Retinal pigment epithelial cell (primary cell): ENCODE data around the gene TMTC4.
"Not testable (repeated sequence)": the region's sequence is repeated elsewhere in the genome, so short reads cannot be mapped to it uniquely, and the experiment has no call there.

Experiments
- DNase-seq: peaks from one replicate; pipeline ENCODE4 v3.0.0-alpha.2; 2010; ENCODE audit warnings: low read depth
- H3K4me3 ChIP-seq: 2 replicates; pipeline ENCODE4 v1.5.1; 2011; ENCODE audit warnings: mild to moderate bottlenecking, low read length, control low read depth, moderate library complexity
- CTCF ChIP-seq: conservative IDR thresholded peaks from 2 replicates; pipeline ENCODE4 v1.5.1; 2011; ENCODE audit warnings: low read depth, low read length, control low read depth, inconsistent platforms

TMTC4 gene

DNA sequence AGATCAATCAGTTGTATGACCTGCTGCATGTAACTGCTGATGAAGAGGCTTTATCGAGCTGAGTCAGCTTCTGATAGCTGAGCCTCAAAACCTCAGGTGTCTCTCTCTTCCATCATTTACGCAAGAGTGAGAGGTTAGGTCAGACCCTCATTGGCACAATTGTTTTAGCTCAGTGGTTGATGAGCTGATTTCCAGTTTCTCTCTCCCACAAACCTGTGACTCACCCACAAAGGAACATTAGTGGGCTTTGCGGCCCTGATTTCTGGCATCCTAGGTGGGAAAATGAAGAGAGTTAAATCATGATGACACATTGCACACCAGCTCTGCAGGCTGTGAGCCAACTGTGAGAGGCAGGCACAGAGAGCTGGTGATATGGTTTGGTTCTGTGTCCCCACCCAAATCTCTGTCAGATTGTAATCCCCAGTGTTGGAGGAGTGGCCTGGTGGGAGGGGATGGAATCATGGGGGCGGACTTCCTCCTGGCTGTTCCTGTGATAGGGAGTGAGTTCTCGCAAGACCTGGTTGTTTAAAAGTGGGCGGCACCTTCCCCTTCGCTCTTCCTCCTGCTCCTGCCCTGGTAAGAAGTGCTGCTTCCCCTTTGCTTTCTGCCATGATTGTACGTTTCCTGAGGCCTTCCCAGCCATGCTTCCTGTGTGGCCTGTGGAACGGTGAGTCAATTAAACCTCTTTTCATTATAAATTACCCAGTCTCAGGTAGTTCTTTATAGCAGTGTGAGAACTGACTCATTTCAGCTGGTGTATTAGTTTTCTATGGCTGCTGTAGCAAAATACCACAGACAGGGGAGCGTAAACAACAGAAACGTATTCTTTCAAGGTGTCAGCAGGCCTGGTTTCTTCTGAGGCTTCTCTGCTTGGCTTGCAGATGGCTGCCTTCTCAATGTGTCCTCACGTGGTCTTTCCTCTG is 33.5 kb upstream of the TMTC4 start:
- DNase-seq = peak; percentile 25
- H3K4me3 ChIP-seq = no peak overlapping the region
- TF ChIP-seq CTCF = no peak

DNA sequence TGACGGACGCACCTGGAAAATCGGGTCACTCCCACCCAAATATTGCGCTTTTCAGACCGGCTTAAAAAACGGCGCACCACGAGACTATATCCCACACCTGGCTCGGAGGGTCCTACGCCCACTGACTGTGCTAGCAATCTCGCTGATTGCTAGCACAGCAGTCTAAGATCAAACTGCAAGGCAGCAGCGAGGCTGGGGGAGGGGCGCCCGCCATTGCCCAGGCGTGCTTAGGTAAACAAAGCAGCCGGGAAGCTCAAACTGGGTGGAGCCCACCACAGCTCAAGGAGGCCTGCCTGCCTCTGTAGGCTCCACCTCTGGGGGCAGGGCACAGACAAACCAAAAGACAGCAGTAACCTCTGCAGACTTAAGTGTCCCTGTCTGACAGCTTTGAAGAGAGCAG is 23.7 kb upstream of the TMTC4 start:
- not testable (repeated sequence) for DNase-seq, H3K4me3 ChIP-seq

DNA sequence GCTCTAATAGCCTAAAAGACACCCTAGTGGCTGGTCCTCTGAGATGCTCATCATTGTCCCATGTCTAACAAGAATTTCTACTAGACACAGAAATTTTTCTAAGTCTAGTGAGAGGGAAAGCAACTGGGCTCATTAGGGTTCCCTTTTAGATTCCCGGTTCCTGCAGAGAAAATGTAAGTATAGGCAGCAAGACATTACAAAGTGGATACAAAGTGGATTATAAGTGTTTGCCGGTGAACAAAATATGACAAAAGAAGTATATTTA is 20.8 kb upstream of the TMTC4 start:
- no peak overlapping the region for H3K4me3 ChIP-seq
- no peak for DNase-seq
- TF ChIP-seq CTCF = no peak

- no peak overlapping the region for H3K4me3 ChIP-seq
- TF ChIP-seq CTCF = peak; percentile 81
- DNase-seq = no peak
Observed at GRCh38 chr13:100694722-100695508, 20.3 kb upstream of the TMTC4 start.

DNA sequence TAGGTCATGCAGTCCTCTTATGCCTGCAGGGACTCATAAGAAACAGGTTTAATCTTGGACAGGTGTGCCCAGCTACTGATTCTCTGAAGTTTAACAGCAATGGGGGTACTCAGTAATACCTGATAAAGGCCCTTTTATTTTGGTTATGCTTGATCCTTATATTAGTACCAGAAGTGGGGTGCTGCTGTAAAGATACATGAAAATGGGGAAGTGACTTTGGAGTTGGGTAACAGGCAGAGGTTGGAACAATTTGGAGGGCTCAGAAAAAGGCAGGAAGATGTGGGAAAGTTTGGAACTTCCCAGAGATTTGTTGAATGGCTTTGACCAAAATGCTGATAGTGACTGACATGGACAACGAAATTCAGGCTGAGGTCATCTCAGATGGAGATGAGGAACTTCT is 14.6 kb upstream of the TMTC4 start:
- TF ChIP-seq CTCF = no peak
- H3K4me3 ChIP-seq = no peak overlapping the region
- no peak for DNase-seq

- no peak for DNase-seq
- no peak for TF ChIP-seq CTCF
Observed at GRCh38 chr13:100680131-100680530, 5.5 kb upstream of the TMTC4 start.

GRCh38 chr13:100677128-100677527 is 2.5 kb upstream of the TMTC4 start:
- H3K4me3 ChIP-seq, DNase-seq: not testable (repeated sequence)

More at GRCh38 chr13:100680131-100680530, 5.5 kb upstream of the TMTC4 start:
- H3K4me3 ChIP-seq = no peak overlapping the region

- H3K4me3 ChIP-seq = peak overlapping the region; percentile 82
- DNase-seq = no peak
- TF ChIP-seq CTCF = no peak
Observed at GRCh38 chr13:100675661-100676129, 1.1 kb upstream of the TMTC4 start.
